Measurements from ENCODE around the gene GET4.

The GET4 gene

GRCh38 chr7:843230-843629 lies 33.1 kb upstream of the GET4 start (continued):
- no peak for TF ChIP-seq ZFP41 (tag by site-specific recombination; IDR thresholded peaks at IDR 0.05; ENCODE audit: borderline replicate concordance)
- TF ChIP-seq AEBP2 (tag by site-specific recombination; IDR thresholded peaks at IDR 0.05; ENCODE audit: borderline replicate concordance), result no peak
- TF ChIP-seq ZNF701 (tag by site-specific recombination; IDR thresholded peaks at IDR 0.05), result no peak
- no peak for TF ChIP-seq ZNF155 (tag by site-specific recombination; IDR thresholded peaks at IDR 0.05)

- H3K36me3 ChIP-seq (ENCODE audit: control insufficient read depth in 2 of 2, insufficient read depth in 1 of 2, low read length in 2 of 2), result peaks cover 8 to 49% of the 10 kb centered on the region in 2 experiments; a peak in 2 of 3 replicates
- H3K4me3 ChIP-seq (ENCODE audit: low read depth, low read length), result no peak overlapping the region
- H3K27ac ChIP-seq (ENCODE audit: extremely low read depth, low read depth, low read length), result no peak overlapping the region
- no peaks in the 10 kb centered on the region for H3K9me3 ChIP-seq (ENCODE audit: control insufficient read depth, insufficient read depth, low read depth, low read length)
- no peak for TF ChIP-seq ZNF560 (tag by site-specific recombination; IDR thresholded peaks at IDR 0.05; ENCODE audit: borderline replicate concordance)
- peak; percentile 85 for TF ChIP-seq ZIC2 (tag by site-specific recombination; IDR thresholded peaks at IDR 0.05)
- no peak for TF ChIP-seq ZBTB26 (tag by site-specific recombination; optimal IDR thresholded peaks at IDR 0.05)
- TF ChIP-seq, protein P1, sequence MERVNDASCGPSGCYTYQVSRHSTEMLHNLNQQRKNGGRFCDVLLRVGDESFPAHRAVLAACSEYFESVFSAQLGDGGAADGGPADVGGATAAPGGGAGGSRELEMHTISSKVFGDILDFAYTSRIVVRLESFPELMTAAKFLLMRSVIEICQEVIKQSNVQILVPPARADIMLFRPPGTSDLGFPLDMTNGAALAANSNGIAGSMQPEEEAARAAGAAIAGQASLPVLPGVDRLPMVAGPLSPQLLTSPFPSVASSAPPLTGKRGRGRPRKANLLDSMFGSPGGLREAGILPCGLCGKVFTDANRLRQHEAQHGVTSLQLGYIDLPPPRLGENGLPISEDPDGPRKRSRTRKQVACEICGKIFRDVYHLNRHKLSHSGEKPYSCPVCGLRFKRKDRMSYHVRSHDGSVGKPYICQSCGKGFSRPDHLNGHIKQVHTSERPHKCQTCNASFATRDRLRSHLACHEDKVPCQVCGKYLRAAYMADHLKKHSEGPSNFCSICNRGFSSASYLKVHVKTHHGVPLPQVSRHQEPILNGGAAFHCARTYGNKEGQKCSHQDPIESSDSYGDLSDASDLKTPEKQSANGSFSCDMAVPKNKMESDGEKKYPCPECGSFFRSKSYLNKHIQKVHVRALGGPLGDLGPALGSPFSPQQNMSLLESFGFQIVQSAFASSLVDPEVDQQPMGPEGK (tag by site-specific recombination; IDR thresholded peaks at IDR 0.05), result no peak
- CTCF ChIA-PET, result no interaction called here
- POLR2A ChIA-PET, result no interaction called here
- no peaks in the 10 kb centered on the region for H3K4me1 ChIP-seq (ENCODE audit: control insufficient read depth, insufficient read depth, low read length)
These were observed 32.3 kb upstream of the GET4 start for GRCh38 chr7:844043-844442.

- Histone ChIP-seq H3K36me3 (ENCODE audit: control insufficient read depth in 2 of 2, insufficient read depth in 1 of 2, low read length in 2 of 2) (peaks cover 8 to 49% of the 10 kb centered on the region in 2 experiments; a peak in 2 of 3 replicates), H3K4me1 (ENCODE audit: control insufficient read depth, insufficient read depth, low read length) (no peaks in the 10 kb centered on the region), H3K27ac (ENCODE audit: extremely low read depth, low read depth, low read length) (no peak overlapping the region), H3K9me3 (ENCODE audit: control insufficient read depth, insufficient read depth, low read depth, low read length) (no peaks in the 10 kb centered on the region), H3K4me3 (ENCODE audit: low read depth, low read length) (no peak overlapping the region)
- POLR2A ChIA-PET, result no interaction called here
- CTCF ChIA-PET, result interaction anchor here (1.2 kb wide), 1 partner anchor 62 kb away, joined by 3 read pairs; no protein-coding TSS in a partner anchor
- no peak for TF ChIP-seq ZNF585B (tag by site-specific recombination; IDR thresholded peaks at IDR 0.05)
- TF ChIP-seq ZNF274 (IDR thresholded peaks at IDR 0.05; ENCODE audit: low read length), result no peak
- TF ChIP-seq ZNF274 (tag by site-specific recombination; IDR thresholded peaks at IDR 0.05; ENCODE audit: borderline replicate concordance), result no peak
- TF ChIP-seq AEBP2 (tag by site-specific recombination; IDR thresholded peaks at IDR 0.05; ENCODE audit: borderline replicate concordance), result no peak
- no peak for TF ChIP-seq ZBTB11 (tag by site-specific recombination; conservative IDR thresholded peaks at IDR 0.05; ENCODE audit: low read depth)
- TF ChIP-seq BCL11B (tag by site-specific recombination; IDR thresholded peaks at IDR 0.05; ENCODE audit: low read depth), result no peak
- no peak for TF ChIP-seq ZNF600 (tag by site-specific recombination; IDR thresholded peaks at IDR 0.05)
- no peak for TF ChIP-seq MZF1 (tag by site-specific recombination; IDR thresholded peaks at IDR 0.05; ENCODE audit: borderline replicate concordance)
- no peak for TF ChIP-seq ZNF169 (tag by site-specific recombination; IDR thresholded peaks at IDR 0.05)
- TF ChIP-seq ZSCAN16 (tag by site-specific recombination; IDR thresholded peaks at IDR 0.05), result no peak
- no peak for TF ChIP-seq ZNF76 (tag by site-specific recombination; IDR thresholded peaks at IDR 0.05; ENCODE audit: borderline replicate concordance, low read depth)
- no peak for TF ChIP-seq ZNF133 (tag by site-specific recombination; IDR thresholded peaks at IDR 0.05)
- TF ChIP-seq ZNF701 (tag by site-specific recombination; IDR thresholded peaks at IDR 0.05), result no peak
- no peak for TF ChIP-seq YY2 (tag by site-specific recombination; IDR thresholded peaks at IDR 0.05)
- no peak for TF ChIP-seq CTCF (tag by site-specific recombination; IDR thresholded peaks at IDR 0.05)
These were observed 31.8 kb upstream of the GET4 start for GRCh38 chr7:844514-844913.
